AG04450 (cell line): ENCODE measurements around the gene SFTPD. TPM values are rescaled to one million over a fixed set of nuclear protein-coding genes. Genes with fewer than 3 reads are reported as not detected.
"Not testable (repeated sequence)": the region's sequence is repeated elsewhere in the genome, so short reads cannot be mapped to it uniquely, and the experiment has no call there.

Experiments used
- CTCF ChIA-PET: fragments of 300-600, 350-600 bp; formaldehyde crosslinking; extraction: SDS; loops from one replicate; lab custom pipeline; 2022; ENCODE audit warnings: antibody characterized with exemption, inconsistent platforms; lab: Charles Lee
- POLR2A ChIA-PET: fragments of 350-600 bp; formaldehyde crosslinking; extraction: SDS; loops from one replicate; lab custom pipeline; 2021; ENCODE audit warnings: antibody characterized with exemption, inconsistent platforms; lab: Yijun Ruan, JAX
- DNase-seq: peaks from one replicate; pipeline ENCODE4 v3.0.0-alpha.2; 2011; ENCODE audit warnings: low read depth, low spot score
- H3K27ac ChIP-seq: one replicate; pipeline ENCODE4 v1.5.1; 2012; ENCODE audit warnings: low read depth, low read length, control low read depth
- H3K27me3 ChIP-seq: one replicate; pipeline ENCODE4 v1.6.0; 2012; ENCODE audit warnings: low read length; ENCODE audit not compliant: control insufficient read depth, insufficient read depth
- H3K4me3 ChIP-seq: 2 replicates; pipeline ENCODE4 v1.5.1; 2011; ENCODE audit warnings: mild to moderate bottlenecking, low read depth, low read length, control low read depth
- H3K9me3 ChIP-seq: 2 replicates; pipeline ENCODE4 v1.5.1; 2012; ENCODE audit warnings: low read length; ENCODE audit not compliant: control insufficient read depth, insufficient read depth
- polyA plus RNA-seq: library from polyadenylated mRNA; depleted of rRNA; stranded (reverse); fragments of >200 nt; gene quantifications from 2 replicates; pipeline ENCODE4 v1.2.3, GENCODE V29; 2011
- TF ChIP-seq, protein P1 (sequence below): IDR thresholded peaks from 2 replicates; pipeline ENCODE4 v1.5.1; 2011; ENCODE audit warnings: low read depth, low read length, control low read depth, inconsistent platforms

Gene SFTPD
- polyA plus RNA-seq, 1 experiment = not detected

DNA sequence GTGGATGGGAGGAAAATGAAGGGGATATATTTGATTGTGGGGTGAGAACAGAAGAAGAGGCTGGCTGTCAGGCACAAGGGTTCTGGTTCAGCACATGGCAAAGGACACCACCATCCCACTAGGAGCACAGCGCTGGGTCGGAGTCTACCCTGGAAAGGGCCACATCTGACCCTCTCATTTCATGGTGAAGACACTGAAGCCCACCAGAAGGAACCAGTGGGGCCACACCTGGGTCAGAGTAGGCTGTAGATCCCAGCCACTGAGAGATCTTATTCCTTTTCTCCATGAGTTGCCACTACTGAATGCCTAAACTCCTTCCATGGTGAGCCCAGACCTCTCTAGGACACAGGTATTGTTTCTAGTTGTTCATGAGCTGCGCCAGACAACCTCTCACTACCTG lies 25.8 kb downstream of the SFTPD start:
- H3K9me3 ChIP-seq = no peaks in the 10 kb centered on the region
- DNase-seq = no peak
- no peak overlapping the region for H3K4me3 ChIP-seq
- H3K27me3 ChIP-seq = peaks cover 10% of the 10 kb centered on the region
- ChIA-PET POLR2A (no interaction called here), CTCF (no interaction called here)
- TF ChIP-seq, protein P1, sequence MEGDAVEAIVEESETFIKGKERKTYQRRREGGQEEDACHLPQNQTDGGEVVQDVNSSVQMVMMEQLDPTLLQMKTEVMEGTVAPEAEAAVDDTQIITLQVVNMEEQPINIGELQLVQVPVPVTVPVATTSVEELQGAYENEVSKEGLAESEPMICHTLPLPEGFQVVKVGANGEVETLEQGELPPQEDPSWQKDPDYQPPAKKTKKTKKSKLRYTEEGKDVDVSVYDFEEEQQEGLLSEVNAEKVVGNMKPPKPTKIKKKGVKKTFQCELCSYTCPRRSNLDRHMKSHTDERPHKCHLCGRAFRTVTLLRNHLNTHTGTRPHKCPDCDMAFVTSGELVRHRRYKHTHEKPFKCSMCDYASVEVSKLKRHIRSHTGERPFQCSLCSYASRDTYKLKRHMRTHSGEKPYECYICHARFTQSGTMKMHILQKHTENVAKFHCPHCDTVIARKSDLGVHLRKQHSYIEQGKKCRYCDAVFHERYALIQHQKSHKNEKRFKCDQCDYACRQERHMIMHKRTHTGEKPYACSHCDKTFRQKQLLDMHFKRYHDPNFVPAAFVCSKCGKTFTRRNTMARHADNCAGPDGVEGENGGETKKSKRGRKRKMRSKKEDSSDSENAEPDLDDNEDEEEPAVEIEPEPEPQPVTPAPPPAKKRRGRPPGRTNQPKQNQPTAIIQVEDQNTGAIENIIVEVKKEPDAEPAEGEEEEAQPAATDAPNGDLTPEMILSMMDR = no peak
- H3K27ac ChIP-seq = no peak overlapping the region

DNA sequence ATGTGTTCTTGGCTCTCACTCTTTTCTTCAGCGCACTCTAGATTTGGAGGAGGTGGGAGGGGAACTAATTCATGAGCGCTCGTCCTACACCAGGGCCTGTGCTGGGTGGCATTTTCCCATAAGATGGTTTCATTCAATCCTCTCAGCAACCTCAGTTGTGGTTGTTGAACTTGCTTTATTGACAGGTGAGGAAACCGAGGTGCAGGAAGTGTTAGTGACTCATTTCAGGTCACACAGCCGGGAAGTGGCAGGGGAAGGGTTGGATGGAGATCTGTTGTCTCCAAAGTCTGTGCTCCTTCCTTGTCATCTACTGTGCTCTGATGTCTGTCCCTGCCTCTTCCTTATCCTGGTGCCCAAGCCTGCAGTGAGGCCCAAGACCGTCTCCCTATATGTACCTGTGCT lies 26.9 kb downstream of the SFTPD start:
- H3K27ac ChIP-seq, H3K27me3 ChIP-seq, H3K4me3 ChIP-seq, POLR2A ChIA-PET, CTCF ChIA-PET, H3K9me3 ChIP-seq, DNase-seq: not testable (repeated sequence)

DNA sequence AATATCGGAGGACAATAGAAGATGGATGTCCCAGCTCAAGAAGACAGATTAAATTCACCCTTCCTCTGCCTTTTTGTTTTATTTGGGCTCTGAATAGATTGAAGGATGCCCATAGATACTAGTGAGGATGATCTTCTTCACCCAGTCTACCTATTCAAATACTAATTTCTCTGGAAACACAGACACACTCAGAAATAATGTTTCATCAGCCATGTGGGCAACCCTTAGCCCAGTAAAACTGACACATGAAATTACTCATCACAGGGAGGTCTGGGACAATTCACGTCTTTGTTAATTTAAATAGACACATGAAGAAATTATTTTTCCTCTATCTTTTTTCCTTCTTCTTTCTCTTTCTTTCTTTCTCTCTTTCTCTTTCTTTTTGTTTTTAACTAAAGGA lies 33.1 kb downstream of the SFTPD start:
- H3K4me3 ChIP-seq, H3K9me3 ChIP-seq, CTCF ChIA-PET, POLR2A ChIA-PET, H3K27ac ChIP-seq, DNase-seq, H3K27me3 ChIP-seq: not testable (repeated sequence)

- H3K9me3 ChIP-seq, H3K27me3 ChIP-seq, POLR2A ChIA-PET, DNase-seq, H3K4me3 ChIP-seq, CTCF ChIA-PET, H3K27ac ChIP-seq: not testable (repeated sequence)
- TF ChIP-seq, protein P1 = peak; percentile 27
These were observed 34.4 kb downstream of the SFTPD start for GRCh38 chr10:79914512-79914911.

- no peak overlapping the region for H3K27ac ChIP-seq
- H3K9me3 ChIP-seq = no peaks in the 10 kb centered on the region
- no peak overlapping the region for H3K4me3 ChIP-seq
- ChIA-PET POLR2A (no interaction called here), CTCF (no interaction called here)
- H3K27me3 ChIP-seq = no peaks in the 10 kb centered on the region
- DNase-seq = no peak
- TF ChIP-seq, protein P1 = no peak
These were observed 38.1 kb downstream of the SFTPD start for GRCh38 chr10:79910836-79911235.

DNA sequence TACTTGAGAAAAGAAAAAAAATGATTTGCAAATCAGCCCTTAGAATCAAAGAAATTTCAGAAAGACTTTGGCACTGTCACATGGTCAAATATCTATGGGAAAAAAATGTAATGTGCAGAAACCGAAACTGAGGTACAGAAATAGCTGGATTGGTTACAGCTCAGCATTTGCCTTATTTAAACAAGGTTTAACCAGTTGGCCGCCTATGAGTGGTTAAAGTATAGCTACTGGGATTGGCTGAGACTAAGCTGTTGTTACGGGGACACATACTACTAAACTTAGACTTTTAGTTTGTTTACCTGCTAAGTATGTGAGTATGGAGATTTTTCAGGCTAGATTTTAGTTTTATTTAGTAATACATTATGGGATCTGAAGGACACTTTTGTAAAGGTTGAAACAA lies 38.6 kb downstream of the SFTPD start:
- CTCF ChIA-PET = no interaction called here
- H3K4me3 ChIP-seq = no peak overlapping the region
- H3K27ac ChIP-seq = no peak overlapping the region
- POLR2A ChIA-PET = no interaction called here
- H3K9me3 ChIP-seq = no peaks in the 10 kb centered on the region
- no peak for DNase-seq
- no peaks in the 10 kb centered on the region for H3K27me3 ChIP-seq
- TF ChIP-seq, protein P1 = no peak
